ENCODE measurements around the gene RAD51B.

RAD51B gene

GRCh38 chr14:68730348-68730747 lies 910.8 kb downstream of the RAD51B start:
- no peak for DNase-seq

DNA sequence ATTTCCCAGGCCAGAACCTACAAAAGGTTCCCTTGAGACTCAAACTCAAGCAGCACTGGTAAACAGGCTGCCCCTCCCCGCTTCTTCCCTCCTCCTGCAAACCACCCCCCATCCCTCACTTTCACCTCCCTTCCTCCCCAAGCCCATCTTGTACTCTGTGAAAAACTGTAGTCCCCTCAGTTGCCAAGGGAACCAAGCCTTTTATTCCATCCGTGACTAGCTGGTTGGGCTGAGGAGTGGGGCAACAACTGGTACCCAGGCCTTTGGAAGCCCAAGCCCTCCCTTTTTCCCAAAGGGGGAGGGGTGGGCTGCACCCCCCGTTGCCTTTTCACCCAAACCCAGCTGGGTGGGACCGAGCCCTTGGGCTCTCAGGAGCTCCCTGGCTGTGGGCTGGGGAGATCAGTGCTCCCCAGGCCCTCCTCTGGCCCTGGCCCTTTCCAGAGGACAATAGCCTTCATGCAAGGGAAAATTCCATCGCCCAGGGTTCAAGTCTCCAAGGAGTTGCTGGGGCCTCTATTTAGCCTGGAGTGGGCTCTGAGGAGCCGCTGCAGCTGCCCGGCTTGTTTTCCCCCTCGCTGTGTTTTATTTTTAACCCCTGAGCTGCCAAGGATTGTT lies 911.3 kb downstream of the RAD51B start:
- DNase-seq, result no peak

DNA sequence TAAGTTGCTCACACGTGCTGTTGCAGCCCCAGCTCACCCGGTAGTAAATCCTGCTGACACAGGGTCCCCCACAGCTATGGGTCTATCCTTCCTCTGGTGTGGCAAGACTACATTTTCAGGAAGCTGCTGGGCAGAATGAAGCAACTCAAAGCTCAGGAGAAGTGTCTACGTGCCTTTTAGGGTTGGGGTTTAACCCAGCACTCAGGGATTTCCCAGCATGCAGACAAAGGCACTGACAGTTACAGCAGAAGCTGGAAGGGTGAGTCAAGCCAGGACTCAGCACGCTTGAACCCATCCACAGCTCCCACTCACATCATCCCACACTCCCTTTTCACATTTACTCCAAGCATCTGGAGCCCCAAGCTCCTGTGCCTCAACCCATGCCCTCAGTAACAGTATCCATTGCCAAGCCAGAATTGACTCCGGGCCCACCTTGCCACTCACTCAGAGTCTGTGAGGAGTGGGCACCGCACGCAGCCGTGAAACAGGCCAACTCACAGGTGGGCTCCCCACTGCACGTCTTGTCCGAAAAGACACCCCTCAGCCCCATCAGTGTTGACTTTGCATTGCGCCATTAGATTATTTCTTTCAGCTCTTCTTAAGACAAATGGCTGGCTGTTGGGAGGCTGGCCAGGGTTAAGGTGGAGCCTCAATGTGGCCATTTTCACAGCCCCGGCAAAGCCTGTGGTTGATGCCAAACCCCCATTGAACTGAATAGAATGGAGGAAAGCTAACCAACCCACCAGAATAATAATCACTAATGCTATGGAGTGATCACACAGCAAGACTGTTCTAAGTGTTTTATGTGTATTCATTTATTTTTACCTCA lies 913.7 kb downstream of the RAD51B start:
- DNase-seq, result no peak

DNA sequence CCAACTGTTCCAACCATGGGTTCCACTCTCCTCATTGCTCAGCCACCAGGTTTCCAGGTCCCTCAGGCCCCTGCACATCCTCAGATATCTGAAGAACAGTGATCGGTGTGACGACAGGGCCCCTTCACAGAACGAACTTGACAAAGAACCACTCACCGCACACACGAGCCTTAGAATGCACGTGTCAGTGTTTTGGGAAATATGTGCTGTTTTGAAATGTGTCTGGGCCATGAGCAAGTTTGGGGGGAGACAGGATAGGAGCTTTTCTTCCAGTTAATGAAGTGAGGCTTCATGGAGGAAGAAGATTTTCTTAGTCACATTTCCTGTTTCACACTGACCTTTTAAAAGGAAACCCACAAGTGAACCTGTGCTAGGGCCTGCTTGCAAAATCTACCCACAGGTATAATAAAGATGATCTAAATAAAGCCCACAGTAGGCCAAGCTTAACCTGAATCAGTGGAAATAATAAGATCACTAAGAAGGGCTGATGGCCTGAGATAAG lies 914.7 kb downstream of the RAD51B start:
- no peak for DNase-seq

DNA sequence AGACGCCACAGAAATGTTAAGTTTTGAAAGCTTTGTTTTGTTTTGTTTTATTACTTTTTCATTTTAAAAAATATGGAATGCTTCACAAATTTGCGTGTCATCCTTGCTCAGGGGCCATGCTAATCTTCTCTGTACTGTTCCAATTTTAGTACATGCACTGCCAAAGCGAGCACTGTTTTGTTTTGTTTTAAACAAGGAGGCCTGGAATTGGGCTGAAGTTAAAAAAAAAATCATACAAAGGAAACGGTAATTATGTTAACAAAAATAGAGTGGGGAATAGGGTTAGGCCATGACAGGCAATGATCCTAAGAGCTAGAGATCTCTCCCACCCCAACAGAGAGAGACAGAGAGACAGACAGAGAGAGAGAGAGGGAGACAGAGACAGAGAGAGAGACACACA lies 916.3 kb downstream of the RAD51B start:
- DNase-seq, result no peak

DNA sequence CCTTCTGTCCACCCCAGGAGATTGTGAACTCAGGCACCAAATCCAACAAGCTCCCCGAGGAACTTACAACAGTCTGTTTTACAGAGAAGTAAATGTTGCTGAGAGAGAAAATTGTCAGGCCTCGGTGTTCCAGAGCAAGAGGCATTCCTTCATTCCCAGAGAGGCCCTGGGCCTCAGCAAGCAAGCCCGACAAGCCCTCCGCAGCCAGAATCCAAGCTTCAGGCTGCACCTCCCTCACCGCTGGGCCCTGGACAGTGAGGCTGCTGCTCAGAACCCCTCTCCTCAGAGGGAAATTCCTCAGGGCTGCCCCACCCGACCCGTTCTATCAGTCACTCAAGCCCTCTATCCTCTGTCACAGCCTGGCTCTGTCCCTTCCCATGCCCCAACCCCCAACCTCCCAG lies 916.9 kb downstream of the RAD51B start:
- DNase-seq, result no peak

- no peak for DNase-seq
Observed at GRCh38 chr14:68737086-68737485, 917.5 kb downstream of the RAD51B start.

DNA sequence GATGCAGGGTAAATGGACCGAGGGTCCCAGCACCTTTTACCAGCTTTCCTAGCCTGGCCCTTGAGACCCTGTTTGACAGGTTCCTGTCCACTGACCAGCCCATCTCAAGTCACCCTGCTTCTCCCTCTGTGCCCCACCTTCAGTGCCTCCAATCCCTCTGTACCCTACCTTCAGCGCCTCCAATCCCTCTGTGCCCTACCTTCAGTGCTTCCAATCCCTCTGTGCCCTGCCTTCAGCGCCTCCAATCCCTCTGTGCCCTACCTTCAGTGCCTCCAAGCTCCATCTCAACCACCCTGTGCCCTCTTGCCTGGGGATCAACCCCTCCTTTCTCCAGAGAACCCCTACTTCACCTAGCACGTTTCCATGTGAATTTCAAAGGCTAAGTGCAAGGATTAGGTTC lies 919.0 kb downstream of the RAD51B start:
- DNase-seq, result no peak

- no peak for DNase-seq
Observed at GRCh38 chr14:68739701-68740100, 920.1 kb downstream of the RAD51B start.

GRCh38 chr14:68740788-68741476 lies 921.4 kb downstream of the RAD51B start:
- DNase-seq, result no peak

GRCh38 chr14:68741477-68741791 lies 921.9 kb downstream of the RAD51B start:
- DNase-seq, result no peak

DNA sequence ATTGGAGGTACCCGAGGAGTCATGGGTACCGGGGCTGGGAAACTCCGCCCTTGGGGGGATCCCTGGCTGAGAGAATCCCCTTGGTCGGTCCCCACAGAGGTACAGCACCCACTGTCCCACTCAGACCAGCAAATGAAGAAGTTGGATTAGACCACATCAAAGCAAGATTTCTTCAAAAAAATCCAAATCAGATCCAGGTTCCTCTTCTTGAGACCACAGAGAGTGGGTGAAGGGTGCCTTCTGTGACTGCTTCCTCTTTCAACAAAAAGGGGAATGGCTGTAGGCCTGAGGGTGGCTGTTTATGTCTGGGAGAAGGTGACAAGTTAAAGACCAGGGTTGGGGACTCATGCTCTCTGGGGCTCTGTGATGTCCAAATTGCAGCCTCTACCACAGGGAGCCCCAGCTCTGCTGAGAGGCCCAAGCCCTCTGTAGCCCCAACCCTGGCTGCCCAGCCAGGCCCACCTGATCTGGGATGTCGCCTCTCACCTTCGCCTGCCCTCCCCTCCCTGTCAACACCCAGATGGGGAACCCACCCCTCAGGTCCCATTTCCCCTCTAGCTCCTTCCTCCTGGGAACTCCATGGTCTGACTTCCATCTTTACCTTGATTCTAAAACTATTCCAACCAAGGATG lies 922.4 kb downstream of the RAD51B start:
- no peak for DNase-seq

GRCh38 chr14:68744613-68745012 lies 925.0 kb downstream of the RAD51B start:
- no peak for DNase-seq

- no peak for DNase-seq
Observed at GRCh38 chr14:68747393-68747792, 927.8 kb downstream of the RAD51B start.

GRCh38 chr14:68748260-68748659 lies 928.7 kb downstream of the RAD51B start:
- DNase-seq, result no peak

- DNase-seq, result no peak
Observed at GRCh38 chr14:68748691-68749090, 929.1 kb downstream of the RAD51B start.

DNA sequence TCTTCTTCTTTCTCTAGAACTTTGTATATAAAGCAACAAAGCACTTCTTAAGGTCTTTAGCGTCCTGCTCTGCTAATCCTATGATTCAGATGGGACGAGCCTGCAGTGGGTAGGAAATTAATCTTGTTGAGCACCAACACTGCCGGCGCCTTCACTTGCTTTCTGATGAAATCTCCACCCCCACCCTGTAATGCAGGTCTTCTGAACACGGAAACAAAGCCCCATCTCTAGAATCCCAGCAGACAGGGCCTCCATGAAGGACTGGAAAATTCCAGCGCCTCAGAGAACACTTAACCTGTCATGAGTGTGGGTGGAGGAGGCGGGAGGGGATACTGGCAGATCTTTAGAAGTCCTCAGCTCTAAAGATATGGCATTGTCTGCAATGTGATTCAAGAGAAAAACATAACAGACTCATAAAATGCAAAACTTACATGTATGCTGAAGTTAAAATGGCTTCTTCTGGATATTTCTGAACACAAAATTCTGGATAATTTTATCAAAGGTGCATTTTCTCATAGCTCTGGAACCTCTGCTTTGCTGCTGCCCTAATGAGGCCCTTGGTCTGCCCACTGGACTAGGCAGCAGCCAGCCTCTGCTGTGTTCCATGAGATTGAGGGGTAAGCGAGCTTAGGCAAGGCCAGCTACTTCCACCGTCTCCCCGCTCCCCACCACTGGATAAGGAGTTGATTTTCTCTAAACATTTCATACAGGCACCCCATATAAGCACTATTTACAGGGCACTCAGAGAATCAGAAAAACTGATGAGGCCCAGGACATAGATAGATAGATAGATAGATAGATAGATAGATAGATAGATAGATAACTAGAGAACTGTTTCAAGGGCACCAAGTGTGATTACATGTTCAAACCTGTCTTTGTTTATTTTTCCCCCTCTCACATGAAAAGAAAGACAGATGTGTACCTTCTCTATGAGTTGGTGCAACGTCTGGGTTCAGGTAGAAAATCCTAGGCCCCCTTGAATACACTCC lies 930.2 kb downstream of the RAD51B start:
- DNase-seq, result no peak

DNA sequence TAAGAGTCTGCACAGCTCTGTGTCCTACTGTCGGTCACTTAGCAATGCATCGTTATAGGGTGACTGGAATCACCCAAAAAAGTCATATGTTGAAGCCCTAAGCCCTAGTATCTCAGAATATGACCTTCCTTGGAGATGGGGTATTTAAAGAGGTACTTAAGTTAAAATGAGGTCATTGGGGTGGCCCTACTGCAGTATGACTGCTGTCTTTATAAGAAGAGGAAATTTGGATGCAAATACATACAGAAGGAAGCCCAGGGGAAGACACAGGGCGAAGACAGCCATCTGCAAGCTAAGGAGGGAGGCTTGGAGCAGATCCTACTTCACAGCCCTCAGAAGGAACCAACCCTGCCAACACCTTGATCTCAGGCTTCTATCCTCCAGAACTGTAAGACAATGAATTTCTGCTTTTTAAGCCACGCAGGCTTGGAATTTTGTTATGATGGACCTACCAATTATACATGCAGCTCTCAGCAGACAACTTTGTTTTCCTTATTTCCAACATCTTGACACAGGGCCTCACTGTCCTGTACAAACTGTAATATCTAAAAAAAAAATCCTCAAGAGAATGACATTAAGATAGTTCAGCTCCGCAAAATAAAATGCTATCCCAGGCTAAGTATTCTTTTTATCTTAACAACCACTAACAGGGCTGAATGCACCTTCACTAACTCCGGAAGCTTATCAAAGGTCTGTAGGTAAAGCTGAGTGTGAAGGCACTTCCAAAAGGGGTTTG lies 932.9 kb downstream of the RAD51B start:
- no peak for DNase-seq

DNA sequence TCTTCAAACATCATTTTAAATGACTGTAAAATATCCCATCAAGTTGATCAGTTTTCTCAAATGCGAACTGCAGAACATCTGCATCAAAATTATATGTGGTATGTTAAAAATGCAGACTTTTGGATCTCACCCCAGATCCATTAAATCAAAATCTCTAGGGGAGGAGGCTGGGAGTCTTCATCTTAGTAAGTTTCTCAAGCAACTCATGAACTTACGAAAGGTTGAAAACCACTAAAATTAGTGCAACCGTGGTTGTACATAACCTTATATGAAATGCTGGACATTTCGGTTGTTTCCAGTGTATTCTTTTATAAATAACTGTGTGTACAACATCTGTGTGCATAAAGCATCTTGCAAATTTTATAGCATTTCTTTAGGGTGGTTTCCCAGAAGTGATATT lies 934.1 kb downstream of the RAD51B start:
- no peak for DNase-seq

- no peak for DNase-seq
Observed at GRCh38 chr14:68755016-68755353, 935.4 kb downstream of the RAD51B start.

DNA sequence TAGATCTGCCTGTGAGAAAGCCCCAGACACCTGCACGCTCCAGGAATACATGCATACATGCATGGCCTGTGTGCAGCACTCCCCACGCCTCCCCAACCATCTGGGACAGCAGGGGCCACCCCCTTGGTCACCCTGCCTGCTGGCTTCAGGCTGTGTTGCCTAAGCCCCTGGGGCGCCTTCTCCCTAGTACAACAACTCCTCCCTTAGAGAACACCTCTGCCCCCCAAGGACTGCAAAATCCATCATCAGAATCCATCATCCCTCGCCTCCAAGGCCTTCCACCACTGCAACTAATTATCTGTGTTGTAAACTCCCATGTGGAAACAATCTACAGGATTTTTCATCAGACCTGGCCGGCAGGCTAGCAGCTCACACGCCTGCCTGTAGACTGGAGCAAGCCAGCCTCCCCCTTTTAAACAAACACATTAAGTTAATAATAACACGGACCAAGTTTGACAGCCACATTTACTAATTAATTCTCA lies 936.5 kb downstream of the RAD51B start:
- DNase-seq, result no peak

GRCh38 chr14:68756734-68757133 lies 937.2 kb downstream of the RAD51B start:
- DNase-seq, result no peak

Measured in NCI-H2107 (cell line).